Activated B cell treated with CpG ODN at 0.5 μM for 24 hours (primary cell): ENCODE data around the gene LONP1. TPM values are rescaled to one million over a fixed set of nuclear protein-coding genes. Genes with fewer than 3 reads are reported as not detected.

Source experiments
- ATAC-seq: fragments of 200-7000 bp; cut with Tn5 transposase; one replicate; pipeline ENCODE4 v1.10.0; 2021; ENCODE audit warnings: low read depth, mild to moderate bottlenecking, moderate library complexity
- CTCF ChIA-PET: fragments of 350-600 bp; sonication (Branson Sonifier 250); formaldehyde crosslinking; loops from one replicate; lab custom pipeline; 2021; ENCODE audit warnings: antibody characterized with exemption; lab: Charles Lee
- POLR2A ChIA-PET: fragments of 350-600 bp; sonication (Branson Sonifier 250); formaldehyde crosslinking; loops from one replicate; lab custom pipeline; 2021; ENCODE audit warnings: antibody characterized with exemption; lab: Charles Lee
- DNase-seq: peaks from one replicate; pipeline ENCODE4 v3.0.0; 2022
- H3K27ac Mint-ChIP-seq: one replicate; pipeline ENCODE4 v1.8.0; 2020; ENCODE audit warnings: mixed read lengths
- H3K27me3 Mint-ChIP-seq: one replicate; pipeline ENCODE4 v1.8.0; 2021; ENCODE audit warnings: mixed read lengths
- H3K36me3 Mint-ChIP-seq: one replicate; pipeline ENCODE4 v1.8.0; 2021; ENCODE audit warnings: low read depth, mixed read lengths
- H3K4me1 Mint-ChIP-seq: one replicate; pipeline ENCODE4 v1.8.0; 2021; ENCODE audit warnings: mixed read lengths
- H3K4me3 Mint-ChIP-seq: one replicate; pipeline ENCODE4 v1.8.0; 2020; ENCODE audit warnings: mild to moderate bottlenecking, mixed read lengths
- H3K9me3 Mint-ChIP-seq: one replicate; pipeline ENCODE4 v1.8.0; 2020; ENCODE audit warnings: mixed read lengths
- intact Hi-C: fragments of 100-400 bp; cut with micrococcal nuclease; formaldehyde crosslinking; loops from one replicate; pipeline ENCODE4 v1.15.1; 2024
- total RNA-seq: library from RNA; stranded (reverse); gene quantifications from 2 replicates; pipeline ENCODE4 v1.2.3, GENCODE V29; 2022
- TF ChIP-seq, protein P1 (sequence below): fragments of 200-600 bp; IDR thresholded peaks from one replicate; pipeline ENCODE4 v1.8.0; 2022; ENCODE audit warnings: antibody characterized with exemption, mild to moderate bottlenecking

The LONP1 gene
- total RNA-seq, 1 donor from 2014 or later = 72.9 TPM

DNA sequence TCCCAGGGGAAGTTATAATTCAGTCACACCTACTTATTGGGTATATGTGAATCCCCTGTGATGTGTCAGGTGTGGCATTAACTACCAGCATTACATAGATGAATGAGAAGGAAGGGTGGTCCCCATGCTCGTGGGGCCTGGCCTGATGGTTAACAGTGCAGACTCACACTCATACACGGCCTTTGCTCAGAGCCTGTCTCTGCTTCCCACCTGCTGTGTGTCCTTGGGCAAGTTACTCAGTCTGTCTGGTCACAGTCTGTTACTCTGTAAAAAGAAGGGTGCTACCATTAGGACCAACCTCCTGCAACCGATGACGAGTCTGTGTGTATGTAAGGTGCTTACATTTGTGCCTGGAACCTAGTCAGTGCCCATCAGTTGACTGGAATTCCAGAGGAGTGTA lies 73.2 kb downstream of the LONP1 start:
- ChIA-PET CTCF (no interaction called here), POLR2A (no interaction called here)
- Mint-ChIP-seq H3K36me3 (peaks cover 92% of the 10 kb centered on the region), H3K27me3 (no peaks in the 10 kb centered on the region), H3K27ac (no peak overlapping the region), H3K4me1 (no peaks in the 10 kb centered on the region), H3K4me3 (no peak overlapping the region), H3K9me3 (no peaks in the 10 kb centered on the region)
- ATAC-seq (no peak), DNase-seq (no peak)
- TF ChIP-seq, protein P1, sequence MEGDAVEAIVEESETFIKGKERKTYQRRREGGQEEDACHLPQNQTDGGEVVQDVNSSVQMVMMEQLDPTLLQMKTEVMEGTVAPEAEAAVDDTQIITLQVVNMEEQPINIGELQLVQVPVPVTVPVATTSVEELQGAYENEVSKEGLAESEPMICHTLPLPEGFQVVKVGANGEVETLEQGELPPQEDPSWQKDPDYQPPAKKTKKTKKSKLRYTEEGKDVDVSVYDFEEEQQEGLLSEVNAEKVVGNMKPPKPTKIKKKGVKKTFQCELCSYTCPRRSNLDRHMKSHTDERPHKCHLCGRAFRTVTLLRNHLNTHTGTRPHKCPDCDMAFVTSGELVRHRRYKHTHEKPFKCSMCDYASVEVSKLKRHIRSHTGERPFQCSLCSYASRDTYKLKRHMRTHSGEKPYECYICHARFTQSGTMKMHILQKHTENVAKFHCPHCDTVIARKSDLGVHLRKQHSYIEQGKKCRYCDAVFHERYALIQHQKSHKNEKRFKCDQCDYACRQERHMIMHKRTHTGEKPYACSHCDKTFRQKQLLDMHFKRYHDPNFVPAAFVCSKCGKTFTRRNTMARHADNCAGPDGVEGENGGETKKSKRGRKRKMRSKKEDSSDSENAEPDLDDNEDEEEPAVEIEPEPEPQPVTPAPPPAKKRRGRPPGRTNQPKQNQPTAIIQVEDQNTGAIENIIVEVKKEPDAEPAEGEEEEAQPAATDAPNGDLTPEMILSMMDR = no peak
- intact Hi-C loops = no loop called here

DNA sequence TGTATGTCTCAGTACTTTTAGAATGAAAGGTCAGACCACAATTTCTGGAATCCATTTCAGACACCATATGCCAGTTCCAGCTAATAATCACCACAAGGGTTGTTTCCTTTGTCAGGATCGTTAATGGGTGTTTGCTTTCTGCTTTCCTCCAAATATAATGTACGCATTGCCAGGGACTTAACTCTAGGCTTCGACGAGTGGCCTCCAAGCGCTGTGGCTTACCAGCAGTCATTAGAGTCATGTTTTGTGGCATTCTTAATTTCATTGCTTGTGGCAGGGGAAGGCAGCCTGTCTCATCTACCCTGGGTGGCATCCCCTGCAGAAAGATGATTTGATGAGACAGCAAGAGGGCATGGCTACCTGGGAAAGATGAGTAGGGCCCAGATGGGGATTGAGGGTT lies 74.5 kb downstream of the LONP1 start:
- TF ChIP-seq, protein P1 = no peak
- H3K4me3 Mint-ChIP-seq = no peak overlapping the region
- POLR2A ChIA-PET = no interaction called here
- H3K4me1 Mint-ChIP-seq = no peaks in the 10 kb centered on the region
- DNase-seq (no peak), ATAC-seq (no peak)
- H3K9me3 Mint-ChIP-seq = no peaks in the 10 kb centered on the region
- intact Hi-C loops = no loop called here
- H3K36me3 Mint-ChIP-seq = peaks cover 89% of the 10 kb centered on the region
- H3K27ac Mint-ChIP-seq = no peak overlapping the region
- CTCF ChIA-PET = interaction anchor here (1.2 kb wide), 1 partner anchor 41 kb away, joined by 3 read pairs; no protein-coding TSS in a partner anchor
- no peaks in the 10 kb centered on the region for H3K27me3 Mint-ChIP-seq

DNA sequence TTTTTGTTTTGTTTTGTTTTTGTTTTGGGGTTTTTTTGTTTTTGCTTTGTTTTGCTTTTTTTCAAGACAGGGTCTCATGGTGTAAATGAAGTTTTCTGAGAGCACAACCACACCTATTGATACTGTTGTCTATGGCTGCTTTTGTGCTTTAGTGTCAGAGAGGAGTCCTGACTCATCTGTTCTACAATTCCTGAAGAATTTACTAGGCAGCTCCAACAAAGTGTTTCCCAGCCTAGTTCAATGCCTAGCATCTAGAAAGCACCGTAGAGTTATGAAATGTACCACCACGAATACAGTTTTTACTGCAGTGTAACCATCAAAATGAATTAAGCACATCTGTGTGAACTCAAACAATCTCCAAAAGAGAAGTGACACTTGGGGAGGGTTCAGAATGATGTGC lies 75.9 kb downstream of the LONP1 start:
- H3K27ac Mint-ChIP-seq = peak overlapping the region; percentile 41
- CTCF ChIA-PET = no interaction called here
- ATAC-seq = no peak
- POLR2A ChIA-PET = no interaction called here
- H3K27me3 Mint-ChIP-seq = no peaks in the 10 kb centered on the region
- DNase-seq = no peak
- intact Hi-C loops = no loop called here
- H3K9me3 Mint-ChIP-seq = no peaks in the 10 kb centered on the region
- H3K4me3 Mint-ChIP-seq = no peak overlapping the region
- peaks cover 85% of the 10 kb centered on the region for H3K36me3 Mint-ChIP-seq
- peaks cover 2% of the 10 kb centered on the region for H3K4me1 Mint-ChIP-seq
- TF ChIP-seq, protein P1 = no peak

DNA sequence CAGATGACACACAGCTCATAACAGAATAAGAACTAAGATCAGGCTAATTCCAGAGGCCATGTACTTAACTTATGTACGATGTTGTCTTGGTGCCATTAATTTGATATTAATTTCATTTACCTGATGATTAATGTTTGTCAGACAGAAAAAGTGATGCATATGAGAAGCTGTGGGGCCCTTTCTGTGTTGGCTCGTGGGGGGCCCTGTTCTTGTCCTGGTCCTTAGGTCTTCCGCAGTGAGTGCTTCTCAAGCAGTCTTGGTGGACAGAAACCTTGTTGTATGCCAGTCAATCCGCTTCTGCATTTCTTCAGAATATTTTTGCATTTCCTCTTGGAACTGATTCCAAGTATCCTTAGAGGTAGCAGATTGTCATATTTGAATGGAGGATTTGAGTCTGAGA lies 76.9 kb downstream of the LONP1 start:
- Mint-ChIP-seq H3K9me3 (no peaks in the 10 kb centered on the region), H3K27me3 (no peaks in the 10 kb centered on the region), H3K4me1 (peaks cover 2% of the 10 kb centered on the region), H3K4me3 (no peak overlapping the region), H3K27ac (no peak overlapping the region), H3K36me3 (peaks cover 82% of the 10 kb centered on the region)
- TF ChIP-seq, protein P1 = no peak
- DNase-seq (no peak), ATAC-seq (no peak)
- POLR2A ChIA-PET = interaction anchor here (0.7 kb wide), 1 partner anchor 8 kb away, joined by 4 read pairs; no protein-coding TSS in a partner anchor
- intact Hi-C loops = no loop called here
- CTCF ChIA-PET = no interaction called here

DNA sequence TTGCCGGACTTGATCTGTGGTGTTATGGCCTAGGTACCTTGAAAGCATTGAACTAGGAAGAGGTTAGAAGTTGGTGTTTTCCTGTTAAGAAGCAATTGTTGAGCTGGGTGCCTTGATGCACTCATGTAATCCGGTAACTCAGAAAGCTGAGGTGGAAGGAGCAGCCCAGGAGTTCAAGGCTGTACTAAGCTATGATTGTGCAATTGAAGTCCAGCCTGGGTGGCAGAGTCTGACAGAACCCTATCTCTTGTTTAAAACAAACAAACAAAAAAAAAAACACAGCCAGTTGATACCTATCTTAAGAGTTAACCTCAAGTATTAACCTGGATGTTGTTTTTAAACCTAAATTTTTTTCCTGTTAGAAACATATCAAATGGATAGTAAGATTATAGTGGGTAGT lies 77.7 kb downstream of the LONP1 start:
- DNase-seq (no peak), ATAC-seq (no peak)
- no peak overlapping the region for H3K4me3 Mint-ChIP-seq
- no peak overlapping the region for H3K27ac Mint-ChIP-seq
- no peaks in the 10 kb centered on the region for H3K9me3 Mint-ChIP-seq
- TF ChIP-seq, protein P1 = no peak
- peaks cover 80% of the 10 kb centered on the region for H3K36me3 Mint-ChIP-seq
- CTCF ChIA-PET = no interaction called here
- POLR2A ChIA-PET = no interaction called here
- peaks cover 6% of the 10 kb centered on the region for H3K4me1 Mint-ChIP-seq
- intact Hi-C loops = no loop called here
- no peaks in the 10 kb centered on the region for H3K27me3 Mint-ChIP-seq

Other genes starting within 250 kb of the LONP1 start
- 0.61 and 1.00 TPM in 2 replicates for gene TINCR, start 152.2 kb downstream of the LONP1 start, total RNA-seq
- gene SAFB2, start 97.4 kb downstream of the LONP1 start, total RNA-seq = 123 and 143 TPM in 2 replicates
- gene SAFB, start 97.1 kb downstream of the LONP1 start, total RNA-seq = 162 and 171 TPM in 2 replicates
- 58.0 and 60.8 TPM in 2 replicates for gene MICOS13, start 39.6 kb downstream of the LONP1 start, total RNA-seq
- gene HSD11B1L, start 39.1 kb downstream of the LONP1 start, total RNA-seq = 1.4 and 1.5 TPM in 2 replicates
- gene RPL36, start 29.9 kb downstream of the LONP1 start, total RNA-seq = 1,170 and 1,330 TPM in 2 replicates
- not detected in 2 replicates for gene CATSPERD, start 491 bp upstream of the LONP1 start, total RNA-seq
- gene PRR22, start 64.6 kb upstream of the LONP1 start, total RNA-seq = 7.5 and 9.8 TPM in 2 replicates
- 82.8 and 89.1 TPM in 2 replicates for gene DUS3L, start 71.0 kb upstream of the LONP1 start, total RNA-seq
- gene NRTN, start 84.9 kb upstream of the LONP1 start, total RNA-seq = 0.32 and 0.42 TPM in 2 replicates
- not detected in 2 replicates for gene FUT6, start 119.6 kb upstream of the LONP1 start, total RNA-seq
- not detected in 2 replicates for gene FUT3, start 131.3 kb upstream of the LONP1 start, total RNA-seq
- not detected in 2 replicates for gene FUT5, start 150.4 kb upstream of the LONP1 start, total RNA-seq
- gene NDUFA11, start 183.6 kb upstream of the LONP1 start, total RNA-seq = 193 and 225 TPM in 2 replicates
- gene VMAC, start 184.7 kb upstream of the LONP1 start, total RNA-seq = 11.2 and 13.3 TPM in 2 replicates
- 15.9 and 21.6 TPM in 2 replicates for gene CAPS, start 194.1 kb upstream of the LONP1 start, total RNA-seq